GM23248 (cell line): ENCODE results near the gene EMP1. TPM values are rescaled to one million over a fixed set of nuclear protein-coding genes. Genes with fewer than 3 reads are reported as not detected.

Experiments
- DNase-seq: peaks from one replicate; pipeline ENCODE4 v3.0.0-alpha.2; 2015
- H2AFZ ChIP-seq: fragments of 200-600 bp; sonication (generic); 2 replicates; pipeline ENCODE4 v1.6.1; 2016; ENCODE audit warnings: antibody characterized with exemption
- H3F3A ChIP-seq: fragments of 200-600 bp; sonication (generic); 2 replicates; pipeline ENCODE4 v1.6.1; 2016; ENCODE audit warnings: mild to moderate bottlenecking, antibody characterized with exemption, mixed run types; ENCODE audit not compliant: insufficient read depth
- H3K27ac ChIP-seq: fragments of 200-600 bp; sonication (generic); 2 replicates; pipeline ENCODE4 v1.5.1; 2016; ENCODE audit warnings: mild to moderate bottlenecking
- H3K27me3 ChIP-seq: fragments of 200-600 bp; sonication (generic); replicated peaks from 2 replicates; pipeline ENCODE4 v1.6.1; 2016; ENCODE audit warnings: mild to moderate bottlenecking; ENCODE audit not compliant: insufficient read depth
- H3K36me3 ChIP-seq: fragments of 200-600 bp; sonication (generic); 2 replicates; pipeline ENCODE4 v1.6.1; 2016; ENCODE audit warnings: low read depth, mild to moderate bottlenecking
- H3K4me1 ChIP-seq: fragments of 200-600 bp; sonication (generic); 2 replicates; pipeline ENCODE4 v1.6.1; 2016; ENCODE audit warnings: mild to moderate bottlenecking; ENCODE audit not compliant: insufficient read depth
- H3K4me2 ChIP-seq: fragments of 200-600 bp; sonication (generic); one replicate; pipeline ENCODE4 v1.6.1; 2016; ENCODE audit warnings: mild to moderate bottlenecking; ENCODE audit not compliant: unreplicated experiment
- H3K4me3 ChIP-seq: fragments of 200-600 bp; sonication (generic); 2 replicates; pipeline ENCODE4 v1.5.1; 2016; ENCODE audit warnings: mild to moderate bottlenecking
- H3K79me2 ChIP-seq: fragments of 200-600 bp; sonication (generic); 2 replicates; pipeline ENCODE4 v1.6.1; 2016; ENCODE audit warnings: mild to moderate bottlenecking; ENCODE audit not compliant: insufficient read depth
- H3K9ac ChIP-seq: fragments of 200-600 bp; sonication (generic); 2 replicates; pipeline ENCODE4 v1.6.1; 2016; ENCODE audit warnings: mild to moderate bottlenecking
- H3K9me2 ChIP-seq: fragments of 200-600 bp; sonication (generic); 2 replicates; pipeline ENCODE4 v1.6.1; 2016; ENCODE audit warnings: mixed run types, mild to moderate bottlenecking, moderate library complexity; ENCODE audit not compliant: insufficient read depth
- H3K9me3 ChIP-seq: fragments of 200-600 bp; sonication (generic); one replicate; pipeline ENCODE4 v1.6.1; 2017; ENCODE audit warnings: low read depth
- H4K20me1 ChIP-seq: fragments of 200-600 bp; sonication (generic); 2 replicates; pipeline ENCODE4 v1.6.0; 2016; ENCODE audit not compliant: insufficient read depth
- EZH2 ChIP-seq: fragments of 200-600 bp; sonication (generic); IDR thresholded peaks from 2 replicates; pipeline ENCODE4 v1.6.1; 2018; ENCODE audit warnings: antibody characterized with exemption, mild to moderate bottlenecking; ENCODE audit not compliant: insufficient read depth, poor library complexity, severe bottlenecking
- EZH2phosphoT487 ChIP-seq: fragments of 200-600 bp; sonication (generic); IDR thresholded peaks from 2 replicates; pipeline ENCODE4 v1.6.1; 2018; ENCODE audit warnings: antibody characterized with exemption, moderate library complexity, mild to moderate bottlenecking, low read depth; ENCODE audit not compliant: insufficient read depth
- WGBS, 2 experiments: methylation state at CpG; one replicate each; pipeline ENCODE4 v1.1.6; 2015 to 2017; ENCODE audit warnings: low lambda C conversion rate in 2 of 2, low coverage in 1 of 2; ENCODE audit errors: missing lambda C conversion rate in 2 of 2; 5-methylcytosine and 5-hydroxymethylcytosine counted together
- in situ Hi-C: fragments of 300-500 bp; cut with MboI; formaldehyde crosslinking; loops from 2 replicates; pipeline ENCODE4 v1.15.0; 2020
- polyA plus RNA-seq: library from polyadenylated mRNA; unstranded; fragments of >200 nt; fragmentation: Nextera tagmentation; extraction: Ambion mirVana; gene quantifications from 2 replicates; pipeline ENCODE4 v1.2.1, GENCODE V29; 2016
- total RNA-seq: library from RNA; depleted of rRNA; stranded (reverse); fragments of >200 nt; shearing (Covaris generic); gene quantifications from 2 replicates; pipeline ENCODE4 v1.2.3, GENCODE V29; 2014

Gene EMP1
- total and polyA plus RNA-seq, 2 experiments from 2014 or later: 518 to 631 TPM

GRCh38 chr12:13229504-13229903, 33.0 kb downstream of the EMP1 start:
- in situ Hi-C loops: loop anchor here (10.0 kb wide), 1 partner anchor 315 kb away; no protein-coding TSS in a partner anchor
- Histone ChIP-seq H3K27ac (no peak overlapping the region), H3K4me3 (no peak overlapping the region), H3K27me3 (no peaks in the 10 kb centered on the region), H4K20me1 (no peaks in the 10 kb centered on the region), H3K9me3 (no peaks in the 10 kb centered on the region), H3K36me3 (no peaks in the 10 kb centered on the region), H3K4me2 (no peak overlapping the region), H3F3A (peaks cover 8% of the 10 kb centered on the region), H2AFZ (no peak overlapping the region), H3K9ac (no peak overlapping the region), H3K4me1 (peaks cover 11% of the 10 kb centered on the region), H3K79me2 (no peaks in the 10 kb centered on the region), H3K9me2 (no peaks in the 10 kb centered on the region)
- 94 to 95% methylated on average over 5 of the region's 5 CpGs for WGBS, 2 experiments
- DNase-seq: no peak
- TF ChIP-seq EZH2phosphoT487: no peak
- no peak for TF ChIP-seq EZH2

- H3K27me3 ChIP-seq: no peaks in the 10 kb centered on the region
- no peaks in the 10 kb centered on the region for H3K79me2 ChIP-seq
- H3K4me2 ChIP-seq: no peak overlapping the region
- H3K36me3 ChIP-seq: no peaks in the 10 kb centered on the region
- H2AFZ ChIP-seq: 0 out of 2 replicates have a peak overlapping the region, but pooled peaks have one; percentile 17
- WGBS, 2 experiments: 19 to 23% methylated on average over 5 of the region's 5 CpGs
- no peak for TF ChIP-seq EZH2
- TF ChIP-seq EZH2phosphoT487: no peak
- H3K9me3 ChIP-seq: no peaks in the 10 kb centered on the region
- 0 out of 2 replicates have a peak, but pooled peaks cover 1% of the 10 kb centered on the region for H3K4me1 ChIP-seq
- no peaks in the 10 kb centered on the region for H4K20me1 ChIP-seq
- in situ Hi-C loops: loop anchor here (10.0 kb wide), 1 partner anchor 206 kb away; no protein-coding TSS in a partner anchor
- no peaks in the 10 kb centered on the region for H3F3A ChIP-seq
- no peak overlapping the region for H3K9ac ChIP-seq
- peak; percentile 18 for DNase-seq
- H3K4me3 ChIP-seq: no peak overlapping the region
- H3K9me2 ChIP-seq: no peaks in the 10 kb centered on the region
- no peak overlapping the region for H3K27ac ChIP-seq
Observed at GRCh38 chr12:13230500-13230899, 34.0 kb downstream of the EMP1 start.

- Histone ChIP-seq H3K9me2 (no peaks in the 10 kb centered on the region), H3K4me3 (no peak overlapping the region), H3K9ac (no peak overlapping the region), H4K20me1 (no peaks in the 10 kb centered on the region), H3K27me3 (no peaks in the 10 kb centered on the region), H3K27ac (no peak overlapping the region), H2AFZ (no peak overlapping the region), H3K9me3 (no peaks in the 10 kb centered on the region), H3F3A (no peaks in the 10 kb centered on the region), H3K36me3 (no peaks in the 10 kb centered on the region), H3K4me2 (no peak overlapping the region), H3K79me2 (no peaks in the 10 kb centered on the region), H3K4me1 (no peaks in the 10 kb centered on the region)
- 37 to 44% methylated on average over 8 of the region's 8 CpGs for WGBS, 2 experiments
- in situ Hi-C loops: loop anchor here (10.0 kb wide), 1 partner anchor 209 kb away; no protein-coding TSS in a partner anchor
- DNase-seq: peak; percentile 77
- TF ChIP-seq EZH2: no peak
- TF ChIP-seq EZH2phosphoT487: no peak
Observed at GRCh38 chr12:13233830-13234641, 37.5 kb downstream of the EMP1 start.

GRCh38 chr12:13238204-13238603, 41.7 kb downstream of the EMP1 start:
- no peak overlapping the region for H3K4me3 ChIP-seq
- no peak overlapping the region for H3K27ac ChIP-seq
- H3K9ac ChIP-seq: no peak overlapping the region
- DNase-seq: no peak
- H3K9me2 ChIP-seq: no peaks in the 10 kb centered on the region
- no peaks in the 10 kb centered on the region for H3F3A ChIP-seq
- no peak overlapping the region for H2AFZ ChIP-seq
- H4K20me1 ChIP-seq: no peaks in the 10 kb centered on the region
- H3K4me2 ChIP-seq: no peak overlapping the region
- H3K9me3 ChIP-seq: no peaks in the 10 kb centered on the region
- H3K79me2 ChIP-seq: no peaks in the 10 kb centered on the region
- no peaks in the 10 kb centered on the region for H3K27me3 ChIP-seq
- TF ChIP-seq EZH2 (no peak), EZH2phosphoT487 (no peak)
- no peaks in the 10 kb centered on the region for H3K4me1 ChIP-seq
- WGBS, 2 experiments: 91 to 93% methylated on average over 7 of the region's 7 CpGs
- in situ Hi-C loops: loop anchor here (10.0 kb wide), 1 partner anchor 213 kb away; no protein-coding TSS in a partner anchor
- no peaks in the 10 kb centered on the region for H3K36me3 ChIP-seq
